HL-60 (cell line): ENCODE data around the gene TMPO.
"Not testable (repeated sequence)": the region's sequence is repeated elsewhere in the genome, so short reads cannot be mapped to it uniquely, and the experiment has no call there.

Experiments
- DNase-seq, 2 experiments: peaks; one replicate each; pipeline ENCODE4 v3.0.0-alpha.2; 2010 to 2020; ENCODE audit warnings: low read depth in 1 of 2, low spot score in 1 of 2
- H3K27ac ChIP-seq: fragments of 250-450 bp; sonication (Bioruptor Pico); replicated peaks from 2 replicates; pipeline ENCODE4 v1.5.1; 2020; ENCODE audit warnings: mild to moderate bottlenecking, moderate library complexity
- H3K27me3 ChIP-seq: fragments of 250-450 bp; sonication (Bioruptor Pico); 2 replicates; pipeline ENCODE4 v1.5.1; 2021; ENCODE audit warnings: mild to moderate bottlenecking, moderate library complexity; ENCODE audit not compliant: insufficient read depth, poor library complexity, severe bottlenecking
- H3K4me3 ChIP-seq: replicated peaks from 2 replicates; pipeline ENCODE4 v1.5.1; 2011; ENCODE audit warnings: mild to moderate bottlenecking, control low read depth, low read length; ENCODE audit not compliant: insufficient read depth
- GABPA ChIP-seq: IDR thresholded peaks from 2 replicates; pipeline ENCODE4 v1.6.1; 2012; ENCODE audit warnings: low read depth
- POLR2AphosphoS5 ChIP-seq: IDR thresholded peaks from 2 replicates; pipeline ENCODE4 v1.6.1; 2012; ENCODE audit warnings: low read depth
- SPI1 ChIP-seq: IDR thresholded peaks from 2 replicates; pipeline ENCODE4 v1.6.1; 2012; ENCODE audit warnings: low read depth, mild to moderate bottlenecking, borderline replicate concordance
- TF ChIP-seq, protein P1 (sequence below): IDR thresholded peaks from 2 replicates; pipeline ENCODE4 v1.6.1; 2012; ENCODE audit warnings: low read depth; ENCODE audit not compliant: insufficient replicate concordance
- TF ChIP-seq, protein P2 (sequence below): IDR thresholded peaks from one replicate; pipeline ENCODE4 v1.5.1; 2011; ENCODE audit warnings: low read length, control low read depth, inconsistent platforms; ENCODE audit not compliant: insufficient read depth

TMPO gene

DNA sequence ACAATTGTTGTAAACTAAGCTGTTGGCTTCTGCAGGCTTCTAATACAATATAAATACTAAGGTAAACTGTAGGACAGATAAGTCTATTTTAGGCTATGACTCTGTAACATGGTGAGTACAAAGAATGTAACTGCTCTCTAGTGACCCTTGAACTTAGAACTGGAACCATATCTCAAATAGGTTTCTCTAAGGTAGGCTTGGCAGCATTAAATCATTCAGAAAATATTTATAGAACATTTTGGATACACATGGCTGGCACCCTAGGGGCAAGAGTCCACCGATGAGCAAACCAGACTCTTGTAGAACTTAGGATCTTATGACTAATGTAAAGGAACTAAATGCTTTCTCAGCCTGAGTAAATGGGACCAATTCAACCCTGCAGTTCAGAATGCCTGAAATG is 58.7 kb downstream of the TMPO start:
- TF ChIP-seq, protein P1, sequence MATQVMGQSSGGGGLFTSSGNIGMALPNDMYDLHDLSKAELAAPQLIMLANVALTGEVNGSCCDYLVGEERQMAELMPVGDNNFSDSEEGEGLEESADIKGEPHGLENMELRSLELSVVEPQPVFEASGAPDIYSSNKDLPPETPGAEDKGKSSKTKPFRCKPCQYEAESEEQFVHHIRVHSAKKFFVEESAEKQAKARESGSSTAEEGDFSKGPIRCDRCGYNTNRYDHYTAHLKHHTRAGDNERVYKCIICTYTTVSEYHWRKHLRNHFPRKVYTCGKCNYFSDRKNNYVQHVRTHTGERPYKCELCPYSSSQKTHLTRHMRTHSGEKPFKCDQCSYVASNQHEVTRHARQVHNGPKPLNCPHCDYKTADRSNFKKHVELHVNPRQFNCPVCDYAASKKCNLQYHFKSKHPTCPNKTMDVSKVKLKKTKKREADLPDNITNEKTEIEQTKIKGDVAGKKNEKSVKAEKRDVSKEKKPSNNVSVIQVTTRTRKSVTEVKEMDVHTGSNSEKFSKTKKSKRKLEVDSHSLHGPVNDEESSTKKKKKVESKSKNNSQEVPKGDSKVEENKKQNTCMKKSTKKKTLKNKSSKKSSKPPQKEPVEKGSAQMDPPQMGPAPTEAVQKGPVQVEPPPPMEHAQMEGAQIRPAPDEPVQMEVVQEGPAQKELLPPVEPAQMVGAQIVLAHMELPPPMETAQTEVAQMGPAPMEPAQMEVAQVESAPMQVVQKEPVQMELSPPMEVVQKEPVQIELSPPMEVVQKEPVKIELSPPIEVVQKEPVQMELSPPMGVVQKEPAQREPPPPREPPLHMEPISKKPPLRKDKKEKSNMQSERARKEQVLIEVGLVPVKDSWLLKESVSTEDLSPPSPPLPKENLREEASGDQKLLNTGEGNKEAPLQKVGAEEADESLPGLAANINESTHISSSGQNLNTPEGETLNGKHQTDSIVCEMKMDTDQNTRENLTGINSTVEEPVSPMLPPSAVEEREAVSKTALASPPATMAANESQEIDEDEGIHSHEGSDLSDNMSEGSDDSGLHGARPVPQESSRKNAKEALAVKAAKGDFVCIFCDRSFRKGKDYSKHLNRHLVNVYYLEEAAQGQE = no peak
- TF ChIP-seq, protein P2, sequence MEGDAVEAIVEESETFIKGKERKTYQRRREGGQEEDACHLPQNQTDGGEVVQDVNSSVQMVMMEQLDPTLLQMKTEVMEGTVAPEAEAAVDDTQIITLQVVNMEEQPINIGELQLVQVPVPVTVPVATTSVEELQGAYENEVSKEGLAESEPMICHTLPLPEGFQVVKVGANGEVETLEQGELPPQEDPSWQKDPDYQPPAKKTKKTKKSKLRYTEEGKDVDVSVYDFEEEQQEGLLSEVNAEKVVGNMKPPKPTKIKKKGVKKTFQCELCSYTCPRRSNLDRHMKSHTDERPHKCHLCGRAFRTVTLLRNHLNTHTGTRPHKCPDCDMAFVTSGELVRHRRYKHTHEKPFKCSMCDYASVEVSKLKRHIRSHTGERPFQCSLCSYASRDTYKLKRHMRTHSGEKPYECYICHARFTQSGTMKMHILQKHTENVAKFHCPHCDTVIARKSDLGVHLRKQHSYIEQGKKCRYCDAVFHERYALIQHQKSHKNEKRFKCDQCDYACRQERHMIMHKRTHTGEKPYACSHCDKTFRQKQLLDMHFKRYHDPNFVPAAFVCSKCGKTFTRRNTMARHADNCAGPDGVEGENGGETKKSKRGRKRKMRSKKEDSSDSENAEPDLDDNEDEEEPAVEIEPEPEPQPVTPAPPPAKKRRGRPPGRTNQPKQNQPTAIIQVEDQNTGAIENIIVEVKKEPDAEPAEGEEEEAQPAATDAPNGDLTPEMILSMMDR = no peak
- TF ChIP-seq POLR2AphosphoS5 = no peak
- TF ChIP-seq SPI1 = no peak
- TF ChIP-seq GABPA = no peak
- Histone ChIP-seq H3K27ac (no peak overlapping the region), H3K27me3 (no peaks in the 10 kb centered on the region), H3K4me3 (no peak overlapping the region)
- DNase-seq = no peak

DNA sequence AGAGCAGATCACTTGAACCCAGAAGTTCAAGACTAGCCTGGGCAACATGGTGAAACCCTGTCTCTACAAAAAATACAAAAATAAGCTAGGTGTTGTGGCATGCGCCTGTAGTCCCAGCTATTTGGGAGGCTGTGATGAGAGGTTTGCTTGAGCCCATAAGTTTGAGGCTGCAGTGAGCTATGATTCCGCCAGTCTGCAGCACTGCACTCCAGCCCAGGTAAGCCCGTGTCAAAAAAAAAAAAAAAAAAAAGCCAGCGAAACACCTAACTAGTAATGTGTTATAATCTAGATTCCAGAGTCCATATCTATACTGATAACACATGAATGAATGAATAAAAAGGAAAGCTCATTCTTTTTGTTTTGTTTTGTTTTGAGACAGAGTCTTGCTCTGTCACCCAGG is 59.6 kb downstream of the TMPO start:
- no peak for TF ChIP-seq SPI1
- TF ChIP-seq, protein P1 = no peak
- Histone ChIP-seq H3K4me3 (no peak overlapping the region), H3K27ac (no peak overlapping the region), H3K27me3 (no peaks in the 10 kb centered on the region)
- no peak for DNase-seq

DNA sequence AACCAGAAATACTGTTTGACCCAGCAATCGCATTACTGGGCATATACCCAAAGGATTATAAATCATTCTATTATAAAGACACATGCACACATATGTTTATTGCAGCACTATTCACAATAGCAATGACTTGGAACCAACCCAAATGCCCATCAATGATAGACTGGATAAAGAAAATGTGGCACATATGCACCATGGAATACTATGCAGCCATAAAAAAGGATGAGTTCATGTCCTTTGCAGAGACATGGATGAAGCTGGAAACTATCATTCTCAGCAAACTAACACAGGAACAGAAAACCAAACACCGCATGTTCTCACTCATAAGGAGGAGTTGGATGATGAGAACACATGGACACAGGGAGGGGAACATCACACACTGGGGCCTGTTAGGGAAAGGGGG is 61.4 kb downstream of the TMPO start:
- DNase-seq, H3K4me3 ChIP-seq, H3K27me3 ChIP-seq, H3K27ac ChIP-seq: not testable (repeated sequence)

DNA sequence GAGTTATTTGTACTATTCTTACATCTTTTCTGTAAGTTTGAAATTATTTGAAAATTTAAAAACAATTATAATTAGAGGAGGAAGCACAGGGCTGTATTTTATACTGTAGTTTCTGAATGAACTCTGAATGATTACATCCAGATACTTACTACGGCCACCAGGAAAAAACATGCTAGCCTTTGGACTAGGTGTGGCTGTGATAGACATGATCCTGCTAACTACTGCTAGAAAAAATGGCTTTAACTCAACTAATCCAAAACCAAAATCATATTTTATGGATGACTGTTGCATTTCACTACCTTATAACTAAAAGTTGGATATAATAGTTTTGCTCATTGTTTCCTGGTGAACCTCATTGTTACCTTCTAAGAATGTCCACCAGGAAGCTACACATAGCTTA is 63.0 kb downstream of the TMPO start:
- no peak overlapping the region for H3K27ac ChIP-seq
- no peak for DNase-seq
- TF ChIP-seq GABPA (no peak), SPI1 (no peak), POLR2AphosphoS5 (no peak)
- TF ChIP-seq, protein P1 = no peak
- TF ChIP-seq, protein P2 = no peak
- no peaks in the 10 kb centered on the region for H3K27me3 ChIP-seq
- H3K4me3 ChIP-seq = no peak overlapping the region
